ENCODE results near the gene RPTOR.
"Not testable (repeated sequence)": the region's sequence is repeated elsewhere in the genome, so short reads cannot be mapped to it uniquely, and the experiment has no call there.

Gene RPTOR

GRCh38 chr17:80696456-80696855 lies 151.8 kb downstream of the RPTOR start:
- H3K4me3 ChIP-seq (replicated peaks; ENCODE audit: insufficient read depth, low read length), result no peak overlapping the region
- TF ChIP-seq, protein P1, sequence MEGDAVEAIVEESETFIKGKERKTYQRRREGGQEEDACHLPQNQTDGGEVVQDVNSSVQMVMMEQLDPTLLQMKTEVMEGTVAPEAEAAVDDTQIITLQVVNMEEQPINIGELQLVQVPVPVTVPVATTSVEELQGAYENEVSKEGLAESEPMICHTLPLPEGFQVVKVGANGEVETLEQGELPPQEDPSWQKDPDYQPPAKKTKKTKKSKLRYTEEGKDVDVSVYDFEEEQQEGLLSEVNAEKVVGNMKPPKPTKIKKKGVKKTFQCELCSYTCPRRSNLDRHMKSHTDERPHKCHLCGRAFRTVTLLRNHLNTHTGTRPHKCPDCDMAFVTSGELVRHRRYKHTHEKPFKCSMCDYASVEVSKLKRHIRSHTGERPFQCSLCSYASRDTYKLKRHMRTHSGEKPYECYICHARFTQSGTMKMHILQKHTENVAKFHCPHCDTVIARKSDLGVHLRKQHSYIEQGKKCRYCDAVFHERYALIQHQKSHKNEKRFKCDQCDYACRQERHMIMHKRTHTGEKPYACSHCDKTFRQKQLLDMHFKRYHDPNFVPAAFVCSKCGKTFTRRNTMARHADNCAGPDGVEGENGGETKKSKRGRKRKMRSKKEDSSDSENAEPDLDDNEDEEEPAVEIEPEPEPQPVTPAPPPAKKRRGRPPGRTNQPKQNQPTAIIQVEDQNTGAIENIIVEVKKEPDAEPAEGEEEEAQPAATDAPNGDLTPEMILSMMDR (IDR thresholded peaks at IDR 0.05; ENCODE audit: insufficient read depth, low read length), result no peak
- TF ChIP-seq, protein P2, sequence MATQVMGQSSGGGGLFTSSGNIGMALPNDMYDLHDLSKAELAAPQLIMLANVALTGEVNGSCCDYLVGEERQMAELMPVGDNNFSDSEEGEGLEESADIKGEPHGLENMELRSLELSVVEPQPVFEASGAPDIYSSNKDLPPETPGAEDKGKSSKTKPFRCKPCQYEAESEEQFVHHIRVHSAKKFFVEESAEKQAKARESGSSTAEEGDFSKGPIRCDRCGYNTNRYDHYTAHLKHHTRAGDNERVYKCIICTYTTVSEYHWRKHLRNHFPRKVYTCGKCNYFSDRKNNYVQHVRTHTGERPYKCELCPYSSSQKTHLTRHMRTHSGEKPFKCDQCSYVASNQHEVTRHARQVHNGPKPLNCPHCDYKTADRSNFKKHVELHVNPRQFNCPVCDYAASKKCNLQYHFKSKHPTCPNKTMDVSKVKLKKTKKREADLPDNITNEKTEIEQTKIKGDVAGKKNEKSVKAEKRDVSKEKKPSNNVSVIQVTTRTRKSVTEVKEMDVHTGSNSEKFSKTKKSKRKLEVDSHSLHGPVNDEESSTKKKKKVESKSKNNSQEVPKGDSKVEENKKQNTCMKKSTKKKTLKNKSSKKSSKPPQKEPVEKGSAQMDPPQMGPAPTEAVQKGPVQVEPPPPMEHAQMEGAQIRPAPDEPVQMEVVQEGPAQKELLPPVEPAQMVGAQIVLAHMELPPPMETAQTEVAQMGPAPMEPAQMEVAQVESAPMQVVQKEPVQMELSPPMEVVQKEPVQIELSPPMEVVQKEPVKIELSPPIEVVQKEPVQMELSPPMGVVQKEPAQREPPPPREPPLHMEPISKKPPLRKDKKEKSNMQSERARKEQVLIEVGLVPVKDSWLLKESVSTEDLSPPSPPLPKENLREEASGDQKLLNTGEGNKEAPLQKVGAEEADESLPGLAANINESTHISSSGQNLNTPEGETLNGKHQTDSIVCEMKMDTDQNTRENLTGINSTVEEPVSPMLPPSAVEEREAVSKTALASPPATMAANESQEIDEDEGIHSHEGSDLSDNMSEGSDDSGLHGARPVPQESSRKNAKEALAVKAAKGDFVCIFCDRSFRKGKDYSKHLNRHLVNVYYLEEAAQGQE (IDR thresholded peaks at IDR 0.05; ENCODE audit: insufficient replicate concordance, low read depth), result no peak
- TF ChIP-seq GABPA (IDR thresholded peaks at IDR 0.05; ENCODE audit: low read depth) (no peak), POLR2AphosphoS5 (IDR thresholded peaks at IDR 0.05; ENCODE audit: low read depth) (no peak), SPI1 (IDR thresholded peaks at IDR 0.05; ENCODE audit: borderline replicate concordance, low read depth) (no peak)
- DNase-seq (ENCODE audit: low read depth in 1 of 2, low spot score in 1 of 2), result no peak
- H3K27me3 ChIP-seq (ENCODE audit: insufficient read depth, poor library complexity, severe bottlenecking), result no peaks in the 10 kb centered on the region
- H3K27ac ChIP-seq (replicated peaks), result no peak overlapping the region

GRCh38 chr17:80696964-80697363 lies 152.3 kb downstream of the RPTOR start:
- Histone ChIP-seq H3K4me3 (replicated peaks; ENCODE audit: insufficient read depth, low read length) (no peak overlapping the region), H3K27ac (replicated peaks) (no peak overlapping the region), H3K27me3 (ENCODE audit: insufficient read depth, poor library complexity, severe bottlenecking) (no peaks in the 10 kb centered on the region)
- TF ChIP-seq GABPA (IDR thresholded peaks at IDR 0.05; ENCODE audit: low read depth) (no peak), SPI1 (IDR thresholded peaks at IDR 0.05; ENCODE audit: borderline replicate concordance, low read depth) (no peak), POLR2AphosphoS5 (IDR thresholded peaks at IDR 0.05; ENCODE audit: low read depth) (no peak)
- no peak for DNase-seq (ENCODE audit: low read depth in 1 of 2, low spot score in 1 of 2)

- H3K4me3 ChIP-seq (replicated peaks; ENCODE audit: insufficient read depth, low read length), result no peak overlapping the region
- DNase-seq (ENCODE audit: low read depth in 1 of 2, low spot score in 1 of 2), result no peak
- TF ChIP-seq, protein P1 (IDR thresholded peaks at IDR 0.05; ENCODE audit: insufficient read depth, low read length), result no peak
- TF ChIP-seq POLR2AphosphoS5 (IDR thresholded peaks at IDR 0.05; ENCODE audit: low read depth) (no peak), GABPA (IDR thresholded peaks at IDR 0.05; ENCODE audit: low read depth) (no peak), SPI1 (IDR thresholded peaks at IDR 0.05; ENCODE audit: borderline replicate concordance, low read depth) (no peak)
- TF ChIP-seq, protein P2 (IDR thresholded peaks at IDR 0.05; ENCODE audit: insufficient replicate concordance, low read depth), result no peak
- no peak overlapping the region for H3K27ac ChIP-seq (replicated peaks)
- H3K27me3 ChIP-seq (ENCODE audit: insufficient read depth, poor library complexity, severe bottlenecking), result no peaks in the 10 kb centered on the region
Measured at GRCh38 chr17:80698297-80698696, 153.7 kb downstream of the RPTOR start.

GRCh38 chr17:80699205-80699604 lies 154.6 kb downstream of the RPTOR start:
- DNase-seq (ENCODE audit: low read depth in 1 of 2, low spot score in 1 of 2); H3K4me3 ChIP-seq (replicated peaks; ENCODE audit: insufficient read depth, low read length); H3K27ac ChIP-seq (replicated peaks); H3K27me3 ChIP-seq (ENCODE audit: insufficient read depth, poor library complexity, severe bottlenecking): not testable (repeated sequence)

DNA sequence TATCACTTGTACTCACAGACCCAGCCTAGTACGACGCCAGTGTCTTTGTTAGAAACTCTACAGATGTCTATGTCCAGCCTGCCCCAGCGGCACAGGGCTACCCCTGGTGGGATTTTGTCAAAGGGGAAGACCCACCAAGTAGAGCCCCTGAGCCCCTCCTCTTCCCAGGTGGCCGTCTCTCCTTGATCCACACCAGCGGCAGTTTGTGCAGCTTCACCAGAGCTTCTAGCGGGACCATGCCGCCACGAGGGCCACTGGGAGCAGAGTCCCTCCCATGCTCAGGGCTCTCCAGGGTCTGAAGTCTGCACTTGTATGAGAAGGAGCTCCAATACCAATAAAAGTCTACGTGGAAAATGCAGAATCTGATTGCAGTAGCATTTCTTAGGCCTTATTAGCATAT lies 157.1 kb downstream of the RPTOR start:
- Histone ChIP-seq H3K27ac (replicated peaks) (no peak overlapping the region), H3K4me3 (replicated peaks; ENCODE audit: insufficient read depth, low read length) (no peak overlapping the region), H3K27me3 (ENCODE audit: insufficient read depth, poor library complexity, severe bottlenecking) (no peaks in the 10 kb centered on the region)
- TF ChIP-seq, protein P2 (IDR thresholded peaks at IDR 0.05; ENCODE audit: insufficient replicate concordance, low read depth), result no peak
- no peak for TF ChIP-seq POLR2AphosphoS5 (IDR thresholded peaks at IDR 0.05; ENCODE audit: low read depth)
- no peak for TF ChIP-seq SPI1 (IDR thresholded peaks at IDR 0.05; ENCODE audit: borderline replicate concordance, low read depth)
- TF ChIP-seq, protein P1 (IDR thresholded peaks at IDR 0.05; ENCODE audit: insufficient read depth, low read length), result no peak
- TF ChIP-seq GABPA (IDR thresholded peaks at IDR 0.05; ENCODE audit: low read depth), result no peak
- DNase-seq (ENCODE audit: low read depth in 1 of 2, low spot score in 1 of 2), result no peak
